Uterus (tissue), 4 donors: ENCODE measurements around the gene TRPT1. TPM values are rescaled to one million over a fixed set of nuclear protein-coding genes. Genes with fewer than 3 reads are reported as not detected.

Source experiments
- DNase-seq, 2 donors: peaks; one replicate each; pipeline ENCODE4 v3.0.0-alpha.2; 2019 to 2020
- H3K27ac ChIP-seq, 2 donors: fragments of 200-600 bp; sonication (generic); 1 replicate in 1 of 2; 2 replicates in 1 of 2; pipeline ENCODE4 v1.5.1; 2016 to 2018
- H3K27me3 ChIP-seq, 2 donors: fragments of 200-600 bp; sonication (generic); one replicate each; pipeline ENCODE4 v1.5.1; 2018 to 2019; ENCODE audit warnings: control low read depth in 1 of 2
- H3K36me3 ChIP-seq, 2 donors: fragments of 200-600 bp; sonication (generic); one replicate each; pipeline ENCODE4 v1.5.1; 2019; ENCODE audit warnings: control low read depth in 1 of 2
- H3K4me1 ChIP-seq, 2 donors: fragments of 200-600 bp; sonication (generic); one replicate each; pipeline ENCODE4 v1.5.1; 2018 to 2019; ENCODE audit warnings: control low read depth in 1 of 2
- H3K4me3 ChIP-seq, 2 donors: fragments of 200-600 bp; sonication (generic); 1 replicate in 1 of 2; 2 replicates in 1 of 2; pipeline ENCODE4 v1.5.1; 2018 to 2019; ENCODE audit warnings: mild to moderate bottlenecking in 1 of 2
- H3K9me3 ChIP-seq, 2 donors: fragments of 200-600 bp; sonication (generic); one replicate each; pipeline ENCODE4 v1.5.1; 2019; ENCODE audit warnings: control low read depth in 1 of 2
- POLR2A ChIP-seq, 2 donors: fragments of 450-650 bp; IDR thresholded peaks; one replicate each; pipeline ENCODE4 v1.6.1; 2016; ENCODE audit warnings: antibody characterized with exemption in 2 of 2, mild to moderate bottlenecking in 1 of 2, moderate library complexity in 1 of 2
- intact Hi-C: fragments of 100-400 bp; cut with DNase I; formaldehyde crosslinking; loops from one replicate; pipeline ENCODE4 v1.15.1; 2023; ENCODE audit warnings: low total_unique reads
- total RNA-seq, 4 donors: library from RNA; depleted of rRNA in 3 of 4; stranded (reverse); fragments of >200 nt in 3 of 4; gene quantifications; one replicate each; pipeline versions ENCODE4 v1.1.0 to v1.2.4, GENCODE V29; 2014 to 2023
- TF ChIP-seq, protein P1 (sequence below), 4 experiments: fragments of 200-600 bp in 2 of 4; fragments of 450-650 bp in 2 of 4; sonication (generic) in 2 of 4; IDR thresholded peaks; one replicate each; pipeline ENCODE4 v1.5.1; 2016 to 2019; ENCODE audit warnings: antibody characterized with exemption in 4 of 4, mild to moderate bottlenecking in 2 of 4, moderate library complexity in 1 of 4
- donor health status: DM: yes; HTN: yes; CAD: no.

Gene TRPT1
- total RNA-seq, 4 donors from 2014 or later: 7.2 to 42.9 (median 18.7) TPM

DNA sequence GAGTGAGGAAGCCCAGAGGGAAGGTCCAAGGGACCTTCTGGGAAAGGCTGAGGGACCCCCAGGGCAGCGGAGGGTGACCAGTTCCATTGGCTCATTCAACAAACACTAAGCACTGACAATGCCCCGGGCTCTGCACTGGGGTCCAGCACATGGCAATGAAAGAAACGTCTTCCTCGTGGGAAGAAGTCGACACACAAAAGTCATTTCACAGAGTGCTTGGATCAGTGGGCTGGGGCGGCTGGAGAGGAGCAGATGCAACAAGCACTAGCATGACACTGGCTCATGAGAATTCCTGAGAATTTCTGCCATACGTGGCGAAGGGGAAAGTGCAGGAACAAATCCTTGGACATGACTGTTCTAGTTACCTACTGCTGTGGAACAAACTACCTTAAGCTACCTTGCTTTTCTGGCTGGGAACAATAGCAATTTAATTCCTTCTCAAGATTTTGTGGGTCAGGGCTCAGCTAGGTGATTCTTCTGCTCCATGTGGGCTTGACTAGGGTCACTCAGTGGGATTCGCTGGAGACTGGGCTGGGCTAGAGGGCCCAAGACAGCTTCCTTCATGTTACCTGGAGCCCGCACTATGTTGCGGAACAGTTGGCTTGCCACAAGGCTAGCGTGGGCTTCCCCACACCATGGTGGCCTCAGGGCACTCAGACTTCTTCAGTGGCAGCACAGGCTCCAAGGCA is 46.9 kb downstream of the TRPT1 start:
- Histone ChIP-seq H3K27ac (no peak overlapping the region), H3K27me3 (no peaks in the 10 kb centered on the region), H3K9me3 (no peaks in the 10 kb centered on the region), H3K4me1 (peaks cover 0 to 7% of the 10 kb centered on the region in 2 donors), H3K4me3 (no peak overlapping the region), H3K36me3 (no peaks in the 10 kb centered on the region)
- TF ChIP-seq, protein P1, sequence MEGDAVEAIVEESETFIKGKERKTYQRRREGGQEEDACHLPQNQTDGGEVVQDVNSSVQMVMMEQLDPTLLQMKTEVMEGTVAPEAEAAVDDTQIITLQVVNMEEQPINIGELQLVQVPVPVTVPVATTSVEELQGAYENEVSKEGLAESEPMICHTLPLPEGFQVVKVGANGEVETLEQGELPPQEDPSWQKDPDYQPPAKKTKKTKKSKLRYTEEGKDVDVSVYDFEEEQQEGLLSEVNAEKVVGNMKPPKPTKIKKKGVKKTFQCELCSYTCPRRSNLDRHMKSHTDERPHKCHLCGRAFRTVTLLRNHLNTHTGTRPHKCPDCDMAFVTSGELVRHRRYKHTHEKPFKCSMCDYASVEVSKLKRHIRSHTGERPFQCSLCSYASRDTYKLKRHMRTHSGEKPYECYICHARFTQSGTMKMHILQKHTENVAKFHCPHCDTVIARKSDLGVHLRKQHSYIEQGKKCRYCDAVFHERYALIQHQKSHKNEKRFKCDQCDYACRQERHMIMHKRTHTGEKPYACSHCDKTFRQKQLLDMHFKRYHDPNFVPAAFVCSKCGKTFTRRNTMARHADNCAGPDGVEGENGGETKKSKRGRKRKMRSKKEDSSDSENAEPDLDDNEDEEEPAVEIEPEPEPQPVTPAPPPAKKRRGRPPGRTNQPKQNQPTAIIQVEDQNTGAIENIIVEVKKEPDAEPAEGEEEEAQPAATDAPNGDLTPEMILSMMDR (IDR thresholded peaks at IDR 0.05): no peak
- TF ChIP-seq POLR2A (IDR thresholded peaks at IDR 0.05): no peak
- DNase-seq: no peak
- intact Hi-C loops: no loop called here

DNA sequence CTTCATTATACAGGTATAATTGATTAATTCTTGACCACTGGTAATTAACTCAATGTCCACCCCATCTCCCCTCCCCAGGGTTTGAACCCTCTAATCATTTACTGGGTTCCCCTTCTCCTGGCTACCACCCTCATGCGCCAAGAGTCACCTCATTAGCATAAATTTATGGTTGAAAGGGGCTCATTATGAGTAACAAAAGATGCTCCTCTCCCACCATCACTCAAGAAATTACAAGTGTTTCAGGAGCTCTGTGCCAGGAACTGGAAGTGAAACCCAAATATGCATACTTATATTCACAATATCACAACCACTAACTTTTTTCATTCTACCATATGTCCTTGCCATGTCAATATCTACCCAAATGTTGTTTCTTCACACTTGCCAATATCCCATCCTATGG is 47.8 kb downstream of the TRPT1 start:
- H3K27me3 ChIP-seq: no peaks in the 10 kb centered on the region
- H3K4me1 ChIP-seq: peaks cover 0 to 4% of the 10 kb centered on the region in 2 donors
- no peaks in the 10 kb centered on the region for H3K9me3 ChIP-seq
- H3K4me3 ChIP-seq: no peak overlapping the region
- DNase-seq: no peak
- intact Hi-C loops: no loop called here
- TF ChIP-seq, protein P1 (IDR thresholded peaks at IDR 0.05): no peak
- TF ChIP-seq POLR2A (IDR thresholded peaks at IDR 0.05): no peak
- no peak overlapping the region for H3K27ac ChIP-seq
- H3K36me3 ChIP-seq: no peaks in the 10 kb centered on the region

DNA sequence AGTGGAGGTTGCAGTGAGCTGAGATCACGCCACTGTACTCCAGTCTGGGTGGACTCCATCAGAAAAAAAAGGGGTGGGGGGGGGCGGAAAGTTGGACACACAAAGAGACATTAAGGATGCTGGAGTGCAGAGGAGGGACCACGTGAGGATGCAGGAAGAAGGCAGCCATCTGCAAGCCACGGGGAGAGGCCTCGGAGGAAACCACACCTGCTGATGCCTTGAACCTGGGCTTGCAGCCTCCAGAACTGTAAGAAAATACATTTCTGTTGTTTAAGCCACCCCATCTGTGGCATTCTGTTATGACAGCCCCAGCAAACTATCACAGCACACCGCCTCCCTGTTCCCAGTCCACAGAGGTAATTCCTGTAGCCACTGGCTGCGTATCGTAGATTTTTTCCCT is 49.2 kb downstream of the TRPT1 start:
- Histone ChIP-seq H3K36me3 (no peaks in the 10 kb centered on the region), H3K27me3 (no peaks in the 10 kb centered on the region), H3K4me3 (no peak overlapping the region), H3K9me3 (no peaks in the 10 kb centered on the region), H3K4me1 (peaks cover 0 to 4% of the 10 kb centered on the region in 2 donors), H3K27ac (no peak overlapping the region)
- intact Hi-C loops: no loop called here
- TF ChIP-seq POLR2A (IDR thresholded peaks at IDR 0.05): no peak
- TF ChIP-seq, protein P1 (IDR thresholded peaks at IDR 0.05): no peak
- DNase-seq: no peak

Other genes with a start within 250 kb of the TRPT1 start
- 10 to 100 TPM; 29.5 to 54.6 (median 45.8) TPM for gene OTUB1, start 239.7 kb downstream of the TRPT1 start, total RNA-seq
- 1 to 10 TPM in 2 of 4 donors, under 1 TPM in 1, not detected in 1; 0.26 to 7.3 (median 1.9) TPM for gene FLRT1, start 190.3 kb downstream of the TRPT1 start, total RNA-seq
- 10 to 100 TPM in 1 of 4 donors, 1 to 10 TPM in 3; 1.8 to 27.1 (median 6.6) TPM for gene MACROD1, start 60.1 kb downstream of the TRPT1 start, total RNA-seq
- 100 to 1,000 TPM in 1 of 4 donors, 10 to 100 TPM in 3; 20.9 to 101 (median 83.8) TPM for gene STIP1, start 40.0 kb downstream of the TRPT1 start, total RNA-seq
- gene FERMT3, start 19.5 kb downstream of the TRPT1 start, total RNA-seq: 10 to 100 TPM in 2 of 4 donors, 1 to 10 TPM in 2; 3.1 to 50.3 (median 9.3) TPM
- 10 to 100 TPM; 10.8 to 44.9 (median 34.0) TPM for gene NUDT22, start 88 bp upstream of the TRPT1 start, total RNA-seq
- 10 to 100 TPM in 2 of 4 donors, 1 to 10 TPM in 1, not detected in 1; 7.9 to 28.6 (median 16.6) TPM for gene DNAJC4, start 4.4 kb upstream of the TRPT1 start, total RNA-seq
- 100 to 1,000 TPM in 1 of 4 donors, 10 to 100 TPM in 3; 20.0 to 120 (median 26.0) TPM for gene VEGFB, start 8.4 kb upstream of the TRPT1 start, total RNA-seq
- gene FKBP2, start 14.9 kb upstream of the TRPT1 start, total RNA-seq: 10 to 100 TPM; 22.3 to 74.0 (median 37.7) TPM
- 10 to 100 TPM in 3 of 4 donors, 1 to 10 TPM in 1; 9.5 to 63.4 (median 28.3) TPM for gene PPP1R14B, start 20.8 kb upstream of the TRPT1 start, total RNA-seq
- 10 to 100 TPM in 3 of 4 donors, 1 to 10 TPM in 1; 10.0 to 39.5 (median 21.8) TPM for gene PLCB3, start 25.3 kb upstream of the TRPT1 start, total RNA-seq
- 10 to 100 TPM; 54.8 to 72.9 (median 62.0) TPM for gene BAD, start 58.5 kb upstream of the TRPT1 start, total RNA-seq
- gene GPR137, start 59.7 kb upstream of the TRPT1 start, total RNA-seq: 10 to 100 TPM in 2 of 4 donors, 1 to 10 TPM in 1, under 1 TPM in 1; 0.51 to 32.3 (median 10.6) TPM
- under 1 TPM in 2 of 4 donors, not detected in 2; 0.61 to 0.76 TPM for gene KCNK4, start 65.1 kb upstream of the TRPT1 start, total RNA-seq
- gene CATSPERZ, start 74.2 kb upstream of the TRPT1 start, total RNA-seq: not detected
- 10 to 100 TPM; 12.1 to 49.2 (median 17.5) TPM for gene ESRRA, start 79.3 kb upstream of the TRPT1 start, total RNA-seq
- gene TRMT112, start 91.4 kb upstream of the TRPT1 start, total RNA-seq: 100 to 1,000 TPM; 200 to 462 (median 323) TPM
- gene PRDX5, start 91.9 kb upstream of the TRPT1 start, total RNA-seq: 100 to 1,000 TPM in 3 of 4 donors, 10 to 100 TPM in 1; 97.1 to 156 (median 113) TPM
- 1 to 10 TPM in 3 of 4 donors, under 1 TPM in 1; 0.29 to 5.7 (median 2.9) TPM for gene CCDC88B, start 114.0 kb upstream of the TRPT1 start, total RNA-seq
- 10 to 100 TPM in 3 of 4 donors, 1 to 10 TPM in 1; 2.4 to 37.4 (median 29.3) TPM for gene RPS6KA4, start 133.0 kb upstream of the TRPT1 start, total RNA-seq